Activated CD4-positive, alpha-beta T cell treated with anti-CD3 and anti-CD28 coated beads, Interleukin-2, Interleukin-4, amounts not matched to agents 100 ng/mL and 50 ng/mL, durations not matched to agents 16 hours and 8 hours (primary cell): ENCODE results near the gene CDH13.

ENCODE experiments used
- DNase-seq: peaks from one replicate; pipeline ENCODE4 v3.0.0-alpha.2; 2020; ENCODE audit warnings: low spot score

CDH13 gene

DNA sequence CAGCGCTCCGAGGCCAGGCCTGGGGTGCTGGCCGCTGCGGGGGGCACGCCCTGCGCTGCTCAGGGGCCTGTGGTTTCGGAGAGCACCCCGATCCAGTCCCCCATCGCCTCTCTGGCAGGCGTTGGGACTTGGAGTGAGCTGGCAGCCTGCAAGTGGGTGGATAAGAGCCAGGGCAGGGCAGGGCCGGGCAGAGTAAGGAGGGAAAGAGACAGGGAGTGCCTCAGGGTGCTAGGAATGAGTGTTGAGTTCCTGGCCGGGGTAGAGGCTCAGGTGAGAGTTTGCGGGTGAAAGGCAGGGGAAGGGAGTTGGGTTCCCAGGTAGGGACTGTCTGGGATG lies 1.3 kb downstream of the CDH13 start:
- no peak for DNase-seq

DNA sequence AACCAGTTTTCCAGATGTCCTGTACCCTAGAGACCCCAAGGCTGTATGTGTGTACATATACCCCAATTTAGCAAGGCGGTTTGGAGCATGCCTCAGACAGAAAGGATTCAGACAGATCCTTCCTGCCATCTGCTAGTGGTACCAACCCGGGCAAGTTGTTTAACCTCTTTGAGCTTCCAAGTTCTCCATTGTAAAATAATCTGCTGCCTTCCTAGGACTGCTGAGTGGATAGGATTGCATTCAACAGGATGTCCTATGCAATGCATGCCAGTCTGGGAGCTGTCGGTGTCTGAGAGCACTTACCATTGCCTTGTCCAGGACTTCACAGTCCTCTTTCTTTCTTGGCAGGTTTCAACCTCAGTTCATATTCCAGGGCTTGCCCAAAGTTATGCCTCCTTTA lies 1.9 kb downstream of the CDH13 start:
- DNase-seq, result no peak

DNA sequence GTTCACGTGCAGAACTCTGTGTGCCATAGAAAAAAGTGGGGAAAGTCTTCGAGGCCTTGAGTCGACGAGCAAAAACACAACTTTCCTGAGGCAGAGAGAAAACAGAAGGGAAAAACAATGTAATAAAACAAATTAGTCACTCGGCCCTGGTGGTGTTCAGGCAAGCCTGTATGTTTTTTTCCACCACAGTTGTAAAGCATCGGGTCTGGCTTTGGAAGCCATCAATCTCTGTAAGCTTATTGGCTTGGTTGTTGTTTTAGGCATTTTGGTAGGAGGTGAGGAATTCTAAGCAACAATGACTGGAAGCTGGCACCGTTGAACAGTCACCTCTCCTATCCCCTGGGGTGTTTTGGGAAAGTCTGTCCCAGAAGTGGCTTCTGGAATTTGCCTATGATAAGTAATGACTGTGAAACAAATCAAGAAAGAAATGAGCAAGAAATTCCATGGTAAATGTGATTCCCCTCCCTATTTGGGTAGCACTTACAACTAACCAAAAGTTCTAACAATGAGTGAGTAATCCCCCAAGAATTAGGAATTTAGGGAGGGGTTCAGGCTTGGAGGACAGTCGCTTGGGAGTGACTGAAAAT lies 2.8 kb downstream of the CDH13 start:
- no peak for DNase-seq

DNA sequence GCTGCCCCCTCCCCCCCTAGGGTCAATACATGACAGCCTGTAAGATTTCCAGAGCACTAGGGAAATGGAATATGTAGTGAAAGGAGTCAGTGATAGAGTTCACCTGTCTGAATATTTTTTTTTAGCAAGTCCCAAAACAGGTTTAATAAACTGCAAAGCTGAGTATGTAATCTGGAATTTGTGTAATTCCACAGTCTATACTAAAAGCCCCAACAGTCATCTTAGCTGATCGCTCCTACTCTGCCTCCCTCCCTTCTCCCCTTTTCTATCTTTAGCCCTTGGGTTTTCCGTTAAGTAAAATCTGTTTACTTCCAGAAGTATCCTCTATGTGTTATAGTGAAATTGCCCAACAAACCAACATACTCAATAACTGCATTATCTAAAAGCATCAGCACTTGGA lies 3.5 kb downstream of the CDH13 start:
- no peak for DNase-seq

DNA sequence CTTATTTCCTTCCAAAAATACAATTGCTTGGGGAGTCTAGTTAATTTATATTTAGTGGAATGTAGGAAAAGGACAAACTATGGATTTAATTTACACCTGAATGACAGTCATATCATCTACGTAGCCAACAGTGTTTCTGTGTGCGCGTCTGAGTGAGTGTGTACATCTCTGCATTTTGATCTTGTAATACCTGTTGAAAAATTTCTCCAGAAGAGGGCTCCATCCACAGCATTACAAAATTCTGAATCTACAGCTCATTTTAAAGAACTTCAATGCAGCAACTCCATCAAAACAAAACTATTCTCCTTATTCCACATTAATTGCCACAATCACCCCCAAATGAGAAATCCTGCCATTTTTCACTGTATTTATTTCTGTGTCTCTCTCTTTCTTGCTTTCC lies 3.9 kb downstream of the CDH13 start:
- no peak for DNase-seq

DNA sequence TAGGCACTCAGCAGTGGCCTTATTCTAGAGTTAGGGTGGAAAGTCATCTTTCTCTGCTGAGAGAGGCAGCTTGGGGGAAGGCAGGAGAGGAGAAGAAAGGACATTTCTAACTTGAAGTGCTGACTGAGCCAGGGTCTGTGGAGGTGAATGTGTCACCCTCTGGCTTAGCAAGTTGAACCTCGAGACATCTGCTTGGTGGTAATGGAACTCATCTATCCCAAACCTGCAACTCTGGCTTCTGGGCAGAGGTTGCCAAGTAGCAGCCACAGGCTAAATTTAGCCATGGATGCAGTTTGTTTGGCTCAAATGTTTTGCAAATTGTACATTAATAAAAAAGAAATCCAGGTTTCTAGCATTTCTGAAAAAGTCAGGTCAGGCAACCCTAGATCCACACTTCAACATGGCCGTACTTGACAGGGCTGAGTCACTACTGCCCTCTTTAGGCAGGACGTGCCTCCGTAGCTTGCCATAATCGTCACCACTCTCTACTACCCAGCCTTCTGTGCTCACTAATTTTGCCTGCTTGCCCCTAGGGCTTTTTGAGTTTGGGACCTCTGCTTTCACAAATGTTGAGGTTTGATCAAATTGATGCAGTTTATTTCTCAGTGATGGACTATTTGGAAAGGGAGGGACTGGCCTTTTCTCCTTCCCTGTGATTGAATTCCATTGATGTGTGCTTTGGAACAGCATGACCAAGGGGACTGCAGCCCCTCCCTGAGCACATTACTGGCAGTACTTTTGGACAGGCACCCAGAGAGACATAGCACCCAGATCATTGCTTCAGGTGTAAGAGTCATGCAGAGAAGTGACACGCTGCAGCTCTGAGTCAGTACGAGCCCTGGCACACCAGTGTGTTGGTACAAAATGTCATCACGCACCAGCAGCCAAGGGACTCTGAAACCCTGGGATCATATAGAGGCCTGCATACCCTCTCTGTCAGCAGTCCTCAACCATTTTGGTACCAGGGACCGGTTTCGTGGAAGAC lies 5.2 kb downstream of the CDH13 start:
- DNase-seq, result no peak

DNA sequence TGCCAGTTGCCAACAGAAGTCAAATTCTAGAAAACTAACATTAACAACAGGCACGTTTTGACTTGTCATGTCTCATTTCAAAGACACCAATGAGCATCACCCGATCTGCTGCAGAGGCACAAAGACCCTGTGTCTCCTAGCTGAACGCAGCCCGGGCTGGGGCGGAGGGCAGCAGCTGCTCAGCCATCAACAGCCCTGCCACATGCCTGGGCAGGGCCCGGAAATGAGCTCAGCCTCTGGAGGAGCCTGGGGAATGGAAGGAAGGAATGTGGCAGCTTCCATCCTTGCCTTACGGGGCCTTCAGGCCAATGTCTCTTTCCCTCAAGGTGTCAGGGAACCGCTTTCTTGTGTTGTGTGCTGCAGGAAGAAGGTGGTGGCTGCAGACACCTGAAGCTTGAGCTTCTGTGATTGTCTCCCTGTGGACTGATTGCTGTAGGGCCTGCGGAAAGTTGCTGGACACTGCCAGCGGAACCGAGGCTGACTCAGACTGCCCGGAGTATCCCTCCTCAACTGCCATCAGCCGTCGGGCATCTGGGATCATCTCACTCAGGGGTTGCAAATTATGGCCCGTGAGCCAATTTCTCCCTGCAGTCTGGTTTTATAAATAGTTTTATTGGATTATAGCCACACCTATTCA lies 7.3 kb downstream of the CDH13 start:
- DNase-seq, result no peak

DNA sequence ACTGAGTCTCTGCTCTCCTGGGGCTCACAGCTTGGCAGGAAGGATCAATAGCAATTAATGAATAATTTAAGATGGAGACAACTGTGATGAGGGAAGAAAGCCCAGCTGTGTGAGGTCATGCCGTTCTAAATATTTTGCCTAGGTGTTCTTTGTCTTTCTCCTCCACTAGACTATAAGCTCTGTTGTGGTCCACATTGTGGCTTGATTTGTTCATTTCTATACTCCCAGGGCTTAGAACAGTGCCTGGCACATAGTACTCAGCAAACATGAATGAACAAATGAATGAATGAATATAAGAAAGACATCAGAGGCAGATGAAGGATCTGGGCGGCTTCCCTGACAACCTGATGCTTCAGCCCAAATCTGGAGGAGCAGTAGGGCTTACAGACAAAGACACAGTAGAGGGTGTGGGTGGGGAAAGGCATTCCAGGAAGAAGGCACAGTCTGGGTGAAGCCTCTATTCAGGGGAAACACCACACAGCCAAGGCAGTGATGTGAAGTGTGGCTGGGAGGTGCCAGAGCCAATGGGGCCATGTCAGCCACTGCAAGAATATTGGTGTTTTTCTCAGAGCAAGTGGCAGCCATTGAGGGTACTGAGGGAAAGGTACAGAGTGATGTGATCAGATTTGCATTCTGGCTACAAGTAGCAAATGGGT lies 8.3 kb downstream of the CDH13 start:
- peak; percentile 32 for DNase-seq

DNA sequence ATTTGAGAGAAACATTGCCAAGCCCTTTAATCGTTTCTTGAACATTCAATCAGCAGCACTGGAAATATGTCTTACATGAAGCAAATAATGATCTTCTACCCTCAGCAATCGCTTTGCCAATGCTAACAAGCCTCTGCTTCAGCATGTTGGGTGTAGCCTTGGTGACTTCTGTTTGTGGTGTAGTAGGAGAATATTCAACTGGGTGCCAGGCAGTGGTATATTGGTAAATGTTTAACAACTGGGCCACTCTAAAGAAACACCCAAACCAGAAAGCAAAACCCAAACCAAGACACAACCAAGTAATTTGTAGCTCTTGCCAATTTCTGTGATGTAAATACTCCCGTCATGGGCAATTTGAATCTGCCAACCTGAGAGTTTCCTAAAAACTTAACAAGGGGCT lies 9.7 kb downstream of the CDH13 start:
- no peak for DNase-seq

DNA sequence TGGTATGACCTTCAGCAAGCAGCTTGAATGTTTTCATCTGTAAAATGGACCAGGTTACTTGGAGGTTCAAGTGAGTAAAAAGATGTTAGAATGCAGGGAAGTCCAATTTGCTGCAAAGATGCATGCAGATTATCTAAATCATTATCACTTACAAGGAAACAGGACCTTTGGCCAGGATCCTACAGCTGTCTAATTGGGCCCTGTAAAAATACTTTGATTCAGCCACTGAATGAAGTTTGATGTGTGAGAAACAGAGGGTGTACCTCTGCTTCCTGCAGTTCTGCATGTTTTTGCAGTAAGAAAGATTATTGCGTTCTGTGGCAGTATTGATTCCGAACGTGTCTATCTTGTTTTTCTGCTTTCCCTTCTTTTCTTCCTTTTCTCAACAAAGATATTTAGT lies 10.2 kb downstream of the CDH13 start:
- DNase-seq, result no peak

DNA sequence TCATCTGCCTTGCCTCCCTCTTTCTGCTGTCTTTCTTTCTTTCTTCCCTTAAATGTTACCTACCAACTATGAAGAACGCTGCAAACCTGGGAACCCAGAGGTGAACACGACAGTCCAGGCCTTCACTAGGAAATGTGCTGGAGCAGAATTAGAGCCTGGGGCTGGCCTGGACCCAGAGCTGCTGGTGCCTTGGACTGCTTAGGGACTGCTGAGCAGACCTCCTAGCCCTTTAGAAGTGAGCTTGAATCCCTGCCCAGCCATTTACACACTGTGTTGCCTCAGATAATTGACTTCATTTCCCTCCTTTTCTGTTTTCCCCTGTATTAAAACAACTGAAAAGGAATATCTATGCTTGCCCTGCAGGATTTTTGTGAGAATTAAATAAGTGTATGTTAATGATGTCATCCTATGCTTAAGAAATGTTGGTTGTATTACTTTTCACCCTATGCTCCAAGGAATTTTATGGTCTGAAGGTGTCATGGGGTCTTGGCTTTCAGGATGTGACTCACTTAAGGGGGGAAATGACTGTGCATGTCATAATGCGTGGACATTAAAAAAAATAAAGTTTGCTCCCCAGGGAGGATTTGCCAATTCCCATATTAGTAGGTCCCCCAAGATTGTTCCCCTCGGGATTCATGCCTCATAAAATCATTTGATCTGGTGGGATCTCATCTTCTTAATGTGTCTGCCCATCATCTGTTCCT lies 11.5 kb downstream of the CDH13 start:
- DNase-seq, result no peak

DNA sequence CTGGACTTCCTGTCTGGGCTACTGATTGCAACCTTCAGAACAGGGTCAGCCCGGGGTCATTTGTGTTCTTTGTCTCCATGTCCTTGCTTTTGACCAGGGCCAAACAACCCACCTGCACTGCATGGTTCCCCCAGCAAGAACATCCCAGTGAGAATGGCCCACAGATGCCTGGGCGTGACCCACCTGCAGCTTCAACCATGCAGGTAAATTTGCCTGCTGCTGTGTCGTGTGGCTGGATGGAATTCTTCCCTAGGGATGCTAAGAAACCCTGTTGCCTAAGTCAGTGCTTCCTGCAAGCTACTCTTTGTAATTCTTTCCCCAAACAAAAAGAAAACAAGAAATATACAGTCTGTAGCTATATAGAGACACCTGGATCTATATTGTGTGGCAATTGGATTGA lies 12.5 kb downstream of the CDH13 start:
- no peak for DNase-seq

DNA sequence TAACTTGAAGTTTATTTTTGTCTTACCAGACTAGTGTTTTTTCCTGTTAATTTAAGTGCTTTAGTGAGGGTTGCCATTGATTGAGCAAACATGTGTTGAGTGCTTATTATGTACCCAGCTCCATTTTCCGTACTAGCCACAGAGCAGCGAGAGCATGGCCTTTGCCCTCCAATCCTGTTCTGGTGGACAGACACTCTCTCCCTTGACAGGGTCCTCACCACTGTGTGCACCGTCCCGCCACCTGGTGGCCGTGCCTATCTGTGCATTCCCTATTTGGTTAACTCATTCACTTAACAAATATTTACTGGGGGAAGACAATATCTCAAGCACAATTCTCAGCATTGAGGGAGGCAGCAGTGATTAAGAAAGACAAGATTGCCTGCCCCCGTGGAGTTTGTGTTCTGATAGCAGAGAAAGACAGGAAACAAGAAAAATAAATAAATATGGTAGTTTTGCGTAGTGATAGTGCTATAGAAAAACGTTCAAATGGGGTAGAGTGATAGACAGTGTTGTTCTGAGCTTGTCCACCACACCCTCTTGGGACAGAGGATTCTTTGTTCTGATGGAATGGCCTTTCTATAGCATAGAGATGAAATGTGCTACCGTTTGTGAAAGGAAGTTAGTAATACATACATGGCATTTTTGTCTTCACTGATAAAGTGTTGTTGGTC lies 13.0 kb downstream of the CDH13 start:
- DNase-seq, result peak; percentile 53

DNA sequence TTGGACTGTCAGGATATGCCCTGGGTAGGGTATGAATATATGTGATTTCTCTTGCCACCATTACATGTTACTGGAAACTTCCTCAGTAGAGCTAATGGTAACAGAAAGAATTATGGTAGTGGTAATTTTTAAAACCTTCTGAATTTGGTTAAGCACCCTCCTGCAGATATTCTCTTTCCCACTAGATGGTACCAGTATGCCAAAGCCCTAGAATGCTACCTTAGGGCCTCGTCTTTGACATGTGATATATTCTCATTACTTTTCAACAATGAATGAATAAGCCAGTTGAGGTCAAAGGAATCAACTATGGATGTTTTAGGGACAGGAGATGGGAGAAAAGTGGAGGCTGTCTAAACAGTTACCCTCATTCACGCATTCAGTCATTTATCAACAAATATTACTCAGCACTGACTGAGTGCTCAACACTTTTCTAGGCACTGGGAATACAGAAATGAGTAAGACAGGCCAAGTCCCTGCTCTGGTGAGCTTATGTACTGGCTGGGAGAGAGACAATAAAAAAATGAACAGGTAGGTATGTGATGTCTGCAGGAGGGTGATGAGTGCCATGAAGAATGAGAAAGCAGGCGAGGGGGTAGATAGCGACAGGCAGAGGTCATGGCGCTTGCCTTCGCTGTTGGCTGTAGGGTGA lies 14.7 kb downstream of the CDH13 start:
- peak; percentile 62 for DNase-seq

DNA sequence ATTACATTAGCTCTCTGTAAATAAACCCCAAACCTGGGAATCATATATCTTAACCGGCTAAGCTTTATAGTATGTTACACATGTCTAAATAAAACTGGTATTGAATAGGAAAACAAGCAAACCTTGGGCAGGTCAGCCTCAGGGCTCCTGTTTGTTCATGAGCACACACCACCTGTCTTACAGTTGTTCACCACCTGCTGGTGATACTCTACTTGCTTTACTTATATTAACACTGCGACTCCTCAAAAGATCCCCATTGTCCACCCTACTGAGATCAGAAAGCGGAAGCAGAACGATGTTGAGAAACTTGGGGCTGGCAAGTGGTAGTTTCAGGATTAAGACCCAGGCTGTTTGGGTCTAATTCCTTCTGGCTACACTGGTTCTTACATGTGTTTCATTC lies 16.4 kb downstream of the CDH13 start:
- no peak for DNase-seq

DNA sequence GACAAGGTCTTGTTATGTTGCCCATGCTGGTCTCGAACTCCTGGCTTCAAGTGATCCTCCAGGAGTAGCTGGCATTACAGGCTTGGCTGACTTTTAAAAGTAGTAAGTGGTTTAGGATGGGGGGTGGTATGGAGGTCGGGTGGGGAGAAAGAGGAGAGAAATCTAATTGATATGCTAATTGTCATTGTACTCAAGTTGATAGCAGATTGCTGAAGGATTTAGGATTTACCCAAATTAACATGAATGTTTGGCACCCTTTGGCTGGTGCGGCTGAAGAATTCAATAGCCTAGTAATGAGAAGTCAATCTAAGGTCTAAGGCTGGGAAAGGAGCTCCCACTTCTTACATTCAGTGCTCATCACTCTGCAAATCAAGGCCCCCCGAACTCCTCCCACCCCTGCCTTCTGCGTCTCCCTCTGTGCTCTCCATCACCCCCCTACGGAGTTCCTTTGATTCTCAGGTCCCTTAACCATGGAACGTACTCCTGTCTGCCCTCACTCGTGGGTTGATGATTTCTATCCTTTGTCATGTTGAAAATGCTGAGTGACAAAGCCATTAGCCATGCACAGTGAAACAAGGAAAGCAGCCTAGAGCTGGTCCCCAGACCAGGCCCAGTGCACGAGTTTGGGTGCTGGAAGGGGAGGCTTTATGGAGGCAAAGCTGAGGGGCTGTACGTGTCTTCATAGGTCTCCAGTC lies 17.3 kb downstream of the CDH13 start:
- DNase-seq, result no peak

DNA sequence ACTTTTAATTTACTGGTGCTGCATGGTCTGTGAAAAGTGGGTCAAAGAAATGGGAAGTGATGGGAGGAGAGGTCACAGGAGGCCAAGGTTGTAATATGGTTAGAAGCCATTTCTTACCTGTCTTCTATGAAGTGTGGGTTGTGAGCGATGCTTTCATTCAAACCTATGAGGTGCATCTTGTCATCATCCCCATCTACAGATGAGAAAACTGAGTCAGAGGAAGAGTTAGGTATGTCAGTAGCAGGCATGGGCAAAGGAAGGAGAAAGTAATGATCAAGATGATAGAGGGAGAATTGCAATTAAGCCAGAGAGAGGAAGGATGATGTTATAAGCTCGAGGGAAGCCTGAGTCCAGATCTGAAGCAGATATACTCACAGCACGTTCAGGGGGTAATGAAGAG lies 19.7 kb downstream of the CDH13 start:
- no peak for DNase-seq

DNA sequence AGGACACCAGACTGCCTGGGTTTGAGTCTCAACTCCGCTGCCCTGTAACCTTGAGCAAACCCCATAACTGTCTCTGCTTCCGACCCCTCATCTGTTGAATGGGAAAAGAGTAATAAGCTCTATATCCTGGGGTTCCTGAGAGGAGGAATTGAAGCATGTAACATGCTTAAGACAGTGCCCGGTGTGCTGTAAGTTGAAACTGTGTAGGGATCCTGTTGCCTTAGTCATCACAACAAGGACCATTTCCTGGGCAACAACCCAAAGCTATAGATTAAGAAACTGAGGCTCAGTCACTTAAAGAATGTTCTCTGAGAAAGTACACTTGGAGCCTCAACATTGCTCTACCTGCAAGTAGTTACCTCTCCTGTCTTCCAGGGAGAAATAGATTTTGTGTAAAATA lies 23.0 kb downstream of the CDH13 start:
- no peak for DNase-seq

DNA sequence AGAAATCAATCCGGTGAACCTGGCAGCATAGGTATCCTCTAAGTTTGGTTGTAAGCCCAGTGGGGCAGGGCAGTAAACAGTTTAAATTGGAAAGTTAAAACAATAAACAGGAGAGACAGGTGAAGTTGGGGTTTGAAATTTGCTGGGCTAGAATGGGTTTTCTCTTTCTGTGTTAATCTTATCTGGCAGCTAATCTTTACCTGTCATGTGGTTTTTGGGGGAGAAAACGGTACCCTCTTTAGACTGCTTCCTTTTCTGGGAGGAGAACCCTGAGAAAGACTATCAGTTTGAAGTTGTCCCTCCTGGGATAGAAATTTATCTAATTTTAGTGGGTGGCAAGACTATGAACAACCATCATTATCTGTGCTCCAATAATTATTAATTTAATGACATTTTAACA lies 24.0 kb downstream of the CDH13 start:
- DNase-seq, result no peak

DNA sequence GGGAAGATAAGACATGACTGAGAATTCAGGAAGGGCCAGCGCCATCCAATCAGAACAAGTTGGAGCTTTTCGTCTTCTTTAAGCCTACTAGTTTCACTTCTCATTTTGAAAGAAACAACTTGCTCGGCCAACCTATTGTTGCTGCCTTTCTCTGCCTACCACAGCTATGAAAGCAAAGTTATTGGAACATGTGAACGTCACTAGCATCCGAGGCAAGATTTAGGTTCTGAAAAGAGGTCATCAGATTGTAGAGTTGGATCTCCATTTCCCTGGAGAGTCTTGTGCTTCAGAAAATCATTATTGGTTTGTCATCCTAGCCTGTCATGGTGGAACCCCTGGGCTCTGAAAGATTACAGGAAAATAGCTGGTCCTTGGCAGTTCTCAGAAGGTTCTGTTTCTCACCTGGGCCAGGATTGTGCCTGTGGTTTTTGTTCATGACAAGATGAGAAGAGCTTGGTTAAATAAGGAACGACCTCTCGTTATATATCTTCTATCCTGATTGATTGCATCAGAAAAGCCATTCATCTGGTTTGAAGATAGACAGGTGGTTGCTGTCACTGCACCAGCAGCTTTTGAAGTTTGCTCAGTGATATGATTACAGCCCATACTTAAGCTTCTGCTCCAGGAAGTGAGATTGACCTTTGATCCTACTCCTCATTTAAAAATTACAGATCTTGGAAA lies 25.3 kb downstream of the CDH13 start:
- peak; percentile 37 for DNase-seq
